ENCODE data around the gene MAPT.
"Not testable (repeated sequence)": the region's sequence is repeated elsewhere in the genome, so short reads cannot be mapped to it uniquely, and the experiment has no call there.

Gene MAPT

GRCh38 chr17:45956746-45957145 lies 62.4 kb downstream of the MAPT start:
- not testable (repeated sequence) for DNase-seq

GRCh38 chr17:45958307-45958706 lies 64.0 kb downstream of the MAPT start:
- DNase-seq: no peak

- no peak for DNase-seq
These were observed 64.8 kb downstream of the MAPT start for GRCh38 chr17:45958994-45959665.

- DNase-seq: no peak
These were observed 66.0 kb downstream of the MAPT start for GRCh38 chr17:45960311-45960710.

- no peak for DNase-seq
These were observed 66.9 kb downstream of the MAPT start for GRCh38 chr17:45961206-45961605.

- no peak for DNase-seq
These were observed 68.0 kb downstream of the MAPT start for GRCh38 chr17:45962221-45962972.

- DNase-seq: no peak
These were observed 68.9 kb downstream of the MAPT start for GRCh38 chr17:45963283-45963682.

- no peak for DNase-seq
These were observed 69.5 kb downstream of the MAPT start for GRCh38 chr17:45963889-45964288.

GRCh38 chr17:45964634-45965033 lies 70.3 kb downstream of the MAPT start:
- DNase-seq: no peak

GRCh38 chr17:45965812-45966211 lies 71.5 kb downstream of the MAPT start:
- DNase-seq: no peak

- DNase-seq: no peak
These were observed 72.4 kb downstream of the MAPT start for GRCh38 chr17:45966606-45967280.

GRCh38 chr17:45967378-45967777 lies 73.0 kb downstream of the MAPT start:
- no peak for DNase-seq

GRCh38 chr17:45968732-45969131 lies 74.4 kb downstream of the MAPT start:
- DNase-seq: no peak

- DNase-seq: no peak
These were observed 75.4 kb downstream of the MAPT start for GRCh38 chr17:45969726-45970125.

GRCh38 chr17:45970659-45971058 lies 76.3 kb downstream of the MAPT start:
- DNase-seq: no peak

GRCh38 chr17:45971698-45972141 lies 77.4 kb downstream of the MAPT start:
- no peak for DNase-seq

GRCh38 chr17:45972531-45972930 lies 78.2 kb downstream of the MAPT start:
- DNase-seq: no peak

- DNase-seq: no peak
These were observed 78.9 kb downstream of the MAPT start for GRCh38 chr17:45973099-45973780.

GRCh38 chr17:45973946-45974859 lies 79.8 kb downstream of the MAPT start:
- DNase-seq: no peak

GRCh38 chr17:45974916-45975630 lies 80.7 kb downstream of the MAPT start:
- DNase-seq: no peak

- no peak for DNase-seq
These were observed 81.4 kb downstream of the MAPT start for GRCh38 chr17:45975640-45976295.
